RWPE2 (cell line): ENCODE measurements around the gene SMYD3.
"Not testable (repeated sequence)": the region's sequence is repeated elsewhere in the genome, so short reads cannot be mapped to it uniquely, and the experiment has no call there.

Experiments used
- ATAC-seq: fragments of 200-7000 bp; cut with Tn5 transposase; 3 replicates; pipeline ENCODE4 v1.9.1; 2021; ENCODE audit warnings: low read depth
- DNase-seq: peaks from one replicate; pipeline ENCODE4 v3.0.0-alpha.2; 2020; ENCODE audit warnings: low spot score
- H3K27ac ChIP-seq: fragments of 450-650 bp; 2 replicates; pipeline ENCODE4 v1.5.1; 2017; ENCODE audit warnings: mild to moderate bottlenecking; ENCODE audit not compliant: poor library complexity, severe bottlenecking
- H3K27me3 ChIP-seq: fragments of 250-450 bp; sonication (Bioruptor Pico); 2 replicates; pipeline ENCODE4 v1.5.1; 2021; ENCODE audit warnings: mild to moderate bottlenecking, moderate library complexity; ENCODE audit not compliant: insufficient read depth, poor library complexity, severe bottlenecking
- H3K36me3 ChIP-seq: fragments of 250-450 bp; sonication (Bioruptor Pico); 2 replicates; pipeline ENCODE4 v1.5.1; 2020; ENCODE audit warnings: low read depth, mild to moderate bottlenecking, moderate library complexity
- H3K4me1 ChIP-seq: fragments of 250-450 bp; sonication (Bioruptor Pico); 2 replicates; pipeline ENCODE4 v1.5.1; 2021; ENCODE audit warnings: mild to moderate bottlenecking, moderate library complexity; ENCODE audit not compliant: insufficient read depth, poor library complexity, severe bottlenecking
- H3K4me3 ChIP-seq: fragments of 250-450 bp; sonication (Bioruptor Pico); 2 replicates; pipeline ENCODE4 v1.5.1; 2021; ENCODE audit warnings: mild to moderate bottlenecking, moderate library complexity; ENCODE audit not compliant: severe bottlenecking
- H3K9me3 ChIP-seq: fragments of 250-450 bp; sonication (Bioruptor Pico); 2 replicates; pipeline ENCODE4 v1.5.1; 2021; ENCODE audit warnings: mild to moderate bottlenecking, moderate library complexity; ENCODE audit not compliant: severe bottlenecking
- TF ChIP-seq, protein P1 (sequence below): fragments of 450-650 bp; IDR thresholded peaks from one replicate; pipeline ENCODE4 v1.5.1; 2017; ENCODE audit warnings: mild to moderate bottlenecking, moderate library complexity; ENCODE audit not compliant: poor library complexity, severe bottlenecking

The SMYD3 gene

GRCh38 chr1:245715970-245716369 is 791.1 kb downstream of the SMYD3 start:
- DNase-seq (no peak), ATAC-seq (peak; percentile 87)
- H3K27me3 ChIP-seq = no peaks in the 10 kb centered on the region
- no peaks in the 10 kb centered on the region for H3K9me3 ChIP-seq
- no peak overlapping the region for H3K4me3 ChIP-seq
- no peaks in the 10 kb centered on the region for H3K4me1 ChIP-seq
- H3K27ac ChIP-seq = no peak overlapping the region
- no peaks in the 10 kb centered on the region for H3K36me3 ChIP-seq
- TF ChIP-seq, protein P1, sequence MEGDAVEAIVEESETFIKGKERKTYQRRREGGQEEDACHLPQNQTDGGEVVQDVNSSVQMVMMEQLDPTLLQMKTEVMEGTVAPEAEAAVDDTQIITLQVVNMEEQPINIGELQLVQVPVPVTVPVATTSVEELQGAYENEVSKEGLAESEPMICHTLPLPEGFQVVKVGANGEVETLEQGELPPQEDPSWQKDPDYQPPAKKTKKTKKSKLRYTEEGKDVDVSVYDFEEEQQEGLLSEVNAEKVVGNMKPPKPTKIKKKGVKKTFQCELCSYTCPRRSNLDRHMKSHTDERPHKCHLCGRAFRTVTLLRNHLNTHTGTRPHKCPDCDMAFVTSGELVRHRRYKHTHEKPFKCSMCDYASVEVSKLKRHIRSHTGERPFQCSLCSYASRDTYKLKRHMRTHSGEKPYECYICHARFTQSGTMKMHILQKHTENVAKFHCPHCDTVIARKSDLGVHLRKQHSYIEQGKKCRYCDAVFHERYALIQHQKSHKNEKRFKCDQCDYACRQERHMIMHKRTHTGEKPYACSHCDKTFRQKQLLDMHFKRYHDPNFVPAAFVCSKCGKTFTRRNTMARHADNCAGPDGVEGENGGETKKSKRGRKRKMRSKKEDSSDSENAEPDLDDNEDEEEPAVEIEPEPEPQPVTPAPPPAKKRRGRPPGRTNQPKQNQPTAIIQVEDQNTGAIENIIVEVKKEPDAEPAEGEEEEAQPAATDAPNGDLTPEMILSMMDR = no peak

GRCh38 chr1:245715291-245715701 is 791.8 kb downstream of the SMYD3 start:
- Histone ChIP-seq H3K4me3 (no peak overlapping the region), H3K4me1 (no peaks in the 10 kb centered on the region), H3K27ac (no peak overlapping the region), H3K27me3 (no peaks in the 10 kb centered on the region), H3K9me3 (no peaks in the 10 kb centered on the region), H3K36me3 (no peaks in the 10 kb centered on the region)
- ATAC-seq (peak; percentile 18; the same call in 1 of the 3 replicates), DNase-seq (no peak)
- TF ChIP-seq, protein P1 = no peak

DNA sequence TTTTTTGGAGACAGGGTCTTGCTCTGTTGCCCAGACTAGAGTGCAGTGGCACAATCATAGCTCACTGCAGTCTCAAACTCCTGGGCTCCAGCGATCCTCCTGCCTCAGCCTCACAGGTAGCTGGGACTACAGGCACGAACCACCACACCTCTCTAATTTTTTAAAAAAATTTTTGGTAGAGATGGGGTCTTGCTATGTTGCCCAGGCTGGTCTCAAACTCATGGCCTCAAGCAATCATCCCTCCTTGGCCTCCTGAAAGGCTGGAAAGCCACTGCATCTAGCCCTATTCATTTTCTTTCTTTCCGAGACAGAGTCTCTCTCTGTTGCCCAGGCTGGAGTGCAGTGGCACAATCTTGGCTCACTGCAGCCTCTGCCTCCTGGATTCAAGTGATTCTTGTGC is 793.1 kb downstream of the SMYD3 start:
- H3K36me3 ChIP-seq, H3K27ac ChIP-seq, H3K27me3 ChIP-seq, H3K4me1 ChIP-seq, DNase-seq, H3K4me3 ChIP-seq, ATAC-seq, H3K9me3 ChIP-seq: not testable (repeated sequence)

- Histone ChIP-seq H3K27ac (no peak overlapping the region), H3K36me3 (no peaks in the 10 kb centered on the region), H3K27me3 (no peaks in the 10 kb centered on the region), H3K4me3 (no peak overlapping the region), H3K9me3 (no peaks in the 10 kb centered on the region), H3K4me1 (no peaks in the 10 kb centered on the region)
- ATAC-seq = no peak
- TF ChIP-seq, protein P1 = no peak
- no peak for DNase-seq
Measured at GRCh38 chr1:245710961-245711903, 795.8 kb downstream of the SMYD3 start.

DNA sequence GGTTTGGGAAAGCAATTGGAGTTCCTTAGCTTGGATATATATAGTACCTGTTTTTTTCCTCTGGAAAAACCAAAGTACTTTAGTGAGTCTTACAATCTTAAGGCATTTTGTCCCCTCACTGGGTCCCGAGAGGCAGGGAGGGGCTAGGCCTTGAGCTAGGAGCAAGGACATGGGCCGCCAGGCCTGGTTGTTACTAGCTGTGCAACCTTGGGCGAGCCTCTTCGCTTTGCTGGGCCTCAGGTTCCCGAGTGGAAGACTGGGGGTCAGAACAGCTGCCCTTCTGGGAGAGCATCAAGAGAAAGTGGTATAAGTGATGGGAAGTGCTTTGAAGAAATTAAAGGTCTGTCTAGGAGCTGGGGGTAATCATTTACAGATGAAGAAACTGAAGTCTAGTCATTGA is 799.1 kb downstream of the SMYD3 start:
- TF ChIP-seq, protein P1 = no peak
- H3K4me1 ChIP-seq = no peaks in the 10 kb centered on the region
- DNase-seq (no peak), ATAC-seq (no peak)
- no peak overlapping the region for H3K27ac ChIP-seq
- H3K36me3 ChIP-seq = no peaks in the 10 kb centered on the region
- no peaks in the 10 kb centered on the region for H3K27me3 ChIP-seq
- no peaks in the 10 kb centered on the region for H3K9me3 ChIP-seq
- H3K4me3 ChIP-seq = no peak overlapping the region
